Liver (tissue), 5 donors: ENCODE data around the gene PEAR1. TPM values are rescaled to one million over a fixed set of nuclear protein-coding genes. Genes with fewer than 3 reads are reported as not detected.

ENCODE experiments used
- polyA plus RNA-seq, 2 donors: library from polyadenylated mRNA; stranded (reverse) in 1 of 2; unstranded in 1 of 2; fragments of 200-250 nt in 1 of 2; fragments of >200 nt in 1 of 2; fragmentation: Nextera tagmentation in 1 of 2; extraction: Ambion mirVana in 1 of 2; gene quantifications; one replicate each; pipeline versions ENCODE4 v1.2.1 to v1.2.3, GENCODE V29; 2013 to 2015
- small RNA-seq: library from RNA; depleted of rRNA; stranded (forward); fragments of <200 nt; gene quantifications from one replicate; pipeline ENCODE3, GENCODE V24; 2014
- total RNA-seq, 2 donors: library from RNA; depleted of rRNA; stranded (reverse); fragments of >200 nt; gene quantifications; one replicate each; pipeline ENCODE4 v1.2.3, GENCODE V29; 2014
- donor health status: healthy.
- donor health status: healthy.
- donor health status: healthy.

The PEAR1 gene
- total and polyA plus RNA-seq, 4 donors: 2.1 to 4.4 (median 3.1) TPM

Small RNAs within 50 kb of the gene (small RNA-seq; reads per million reads assigned to genes)
- gene MIR765: not detected

Other genes starting within 250 kb of the PEAR1 start
- 1 to 10 TPM; 1.4 to 2.5 TPM for gene NES, start 216.3 kb upstream of the PEAR1 start, total RNA-seq
- gene NES, start 216.3 kb upstream of the PEAR1 start, polyA plus RNA-seq: 1 to 10 TPM in 1 of 2 donors, under 1 TPM in 1; 0.15 to 3.1 TPM
- under 1 TPM in 1 of 2 donors, not detected in 1; 0.14 TPM for gene CRABP2, start 188.1 kb upstream of the PEAR1 start, total RNA-seq
- under 1 TPM in 1 of 2 donors, not detected in 1; 0.22 TPM for gene CRABP2, start 188.1 kb upstream of the PEAR1 start, polyA plus RNA-seq
- 10 to 100 TPM in 1 of 2 donors, 1 to 10 TPM in 1; 6.9 to 13.5 TPM for gene METTL25B, start 165.2 kb upstream of the PEAR1 start, total RNA-seq
- gene METTL25B, start 165.2 kb upstream of the PEAR1 start, polyA plus RNA-seq: 10 to 100 TPM; 10.2 to 12.7 TPM
- gene ISG20L2, start 165.0 kb upstream of the PEAR1 start, total RNA-seq: 1 to 10 TPM; 5.6 to 7.5 TPM
- 1 to 10 TPM; 6.0 to 9.9 TPM for gene ISG20L2, start 165.0 kb upstream of the PEAR1 start, polyA plus RNA-seq
- 10 to 100 TPM; 26.2 to 47.4 TPM for gene MRPL24, start 152.6 kb upstream of the PEAR1 start, total RNA-seq
- gene MRPL24, start 152.6 kb upstream of the PEAR1 start, polyA plus RNA-seq: 100 to 1,000 TPM in 1 of 2 donors, 10 to 100 TPM in 1; 74.8 to 123 TPM
- 100 to 1,000 TPM; 120 to 148 TPM for gene HDGF, start 142.0 kb upstream of the PEAR1 start, total RNA-seq
- gene HDGF, start 142.0 kb upstream of the PEAR1 start, polyA plus RNA-seq: 100 to 1,000 TPM in 1 of 2 donors, 10 to 100 TPM in 1; 41.7 to 119 TPM
- gene PRCC, start 126.2 kb upstream of the PEAR1 start, total RNA-seq: 10 to 100 TPM in 1 of 2 donors, 1 to 10 TPM in 1; 8.8 to 10.7 TPM
- gene PRCC, start 126.2 kb upstream of the PEAR1 start, polyA plus RNA-seq: 10 to 100 TPM; 17.9 to 19.3 TPM
- gene SH2D2A, start 76.9 kb upstream of the PEAR1 start, total RNA-seq: under 1 TPM; 0.14 to 0.17 TPM
- under 1 TPM; 0.32 to 0.38 TPM for gene SH2D2A, start 76.9 kb upstream of the PEAR1 start, polyA plus RNA-seq
- gene INSRR, start 34.6 kb upstream of the PEAR1 start, total RNA-seq: not detected
- under 1 TPM in 1 of 2 donors, not detected in 1; 0.01 TPM for gene INSRR, start 34.6 kb upstream of the PEAR1 start, polyA plus RNA-seq
- under 1 TPM; 0.14 to 0.17 TPM for gene NTRK1, start 32.9 kb upstream of the PEAR1 start, total RNA-seq
- under 1 TPM; 0.13 to 0.14 TPM for gene NTRK1, start 32.9 kb upstream of the PEAR1 start, polyA plus RNA-seq
- not detected for gene LRRC71, start 26.9 kb downstream of the PEAR1 start, total RNA-seq
- under 1 TPM in 1 of 2 donors, not detected in 1; 0.10 TPM for gene LRRC71, start 26.9 kb downstream of the PEAR1 start, polyA plus RNA-seq
- gene ARHGEF11, start 152.0 kb downstream of the PEAR1 start, total RNA-seq: 10 to 100 TPM; 10.6 to 23.7 TPM
- gene ARHGEF11, start 152.0 kb downstream of the PEAR1 start, polyA plus RNA-seq: 1 to 10 TPM; 5.8 to 8.9 TPM
- not detected for gene ETV3L, start 206.1 kb downstream of the PEAR1 start, total RNA-seq
- not detected for gene ETV3L, start 206.1 kb downstream of the PEAR1 start, polyA plus RNA-seq
- 10 to 100 TPM in 1 of 2 donors, 1 to 10 TPM in 1; 7.8 to 10.8 TPM for gene ETV3, start 244.7 kb downstream of the PEAR1 start, total RNA-seq
- 1 to 10 TPM; 2.0 to 2.7 TPM for gene ETV3, start 244.7 kb downstream of the PEAR1 start, polyA plus RNA-seq